Immature natural killer cell (primary cell): Measurements from ENCODE around the gene RILP. TPM values are rescaled to one million over a fixed set of nuclear protein-coding genes. Genes with fewer than 3 reads are reported as not detected.
"Not testable (repeated sequence)": the region's sequence is repeated elsewhere in the genome, so short reads cannot be mapped to it uniquely, and the experiment has no call there.

ENCODE experiments used
- DNase-seq, 3 donors: peaks; one replicate each; pipeline ENCODE4 v3.0.0; 2022; ENCODE audit warnings: mixed read lengths in 1 of 3
- H3K27ac Mint-ChIP-seq, 6 donors: one replicate each; pipeline ENCODE4 v1.8.0; 2020; ENCODE audit warnings: mixed read lengths in 6 of 6, mild to moderate bottlenecking in 5 of 6, inconsistent platforms in 4 of 6, moderate library complexity in 3 of 6
- H3K27me3 Mint-ChIP-seq, 3 donors: one replicate each; pipeline ENCODE4 v1.8.0; 2020 to 2021; ENCODE audit warnings: low read depth in 3 of 3, mild to moderate bottlenecking in 3 of 3, mixed read lengths in 3 of 3, moderate library complexity in 3 of 3, inconsistent platforms in 1 of 3
- H3K36me3 Mint-ChIP-seq, 3 donors: one replicate each; pipeline ENCODE4 v1.8.0; 2020; ENCODE audit warnings: mixed read lengths in 3 of 3, inconsistent platforms in 2 of 3, mild to moderate bottlenecking in 2 of 3
- H3K4me1 Mint-ChIP-seq, 2 donors: one replicate each; pipeline ENCODE4 v1.8.0; 2020; ENCODE audit warnings: inconsistent platforms in 2 of 2, mild to moderate bottlenecking in 2 of 2, mixed read lengths in 2 of 2, moderate library complexity in 1 of 2
- H3K4me3 Mint-ChIP-seq, 5 donors: one replicate each; pipeline ENCODE4 v1.8.0; 2020; ENCODE audit warnings: mild to moderate bottlenecking in 5 of 5, mixed read lengths in 5 of 5, inconsistent platforms in 3 of 5, moderate library complexity in 3 of 5
- H3K9me3 Mint-ChIP-seq, 6 donors: one replicate each; pipeline ENCODE4 v1.8.0; 2020; ENCODE audit warnings: mild to moderate bottlenecking in 6 of 6, mixed read lengths in 6 of 6, inconsistent platforms in 4 of 6, moderate library complexity in 3 of 6
- polyA plus RNA-seq, 3 donors: library from polyadenylated mRNA; unstranded; fragments of 300-500 nt; fragmentation: Illumina TruSeq; gene quantifications; one replicate each; pipeline ENCODE4 v1.2.3, GENCODE V29; 2021

RILP gene
- polyA plus RNA-seq, 3 donors from 2014 or later = 5.0 to 12.7 (median 9.2) TPM

DNA sequence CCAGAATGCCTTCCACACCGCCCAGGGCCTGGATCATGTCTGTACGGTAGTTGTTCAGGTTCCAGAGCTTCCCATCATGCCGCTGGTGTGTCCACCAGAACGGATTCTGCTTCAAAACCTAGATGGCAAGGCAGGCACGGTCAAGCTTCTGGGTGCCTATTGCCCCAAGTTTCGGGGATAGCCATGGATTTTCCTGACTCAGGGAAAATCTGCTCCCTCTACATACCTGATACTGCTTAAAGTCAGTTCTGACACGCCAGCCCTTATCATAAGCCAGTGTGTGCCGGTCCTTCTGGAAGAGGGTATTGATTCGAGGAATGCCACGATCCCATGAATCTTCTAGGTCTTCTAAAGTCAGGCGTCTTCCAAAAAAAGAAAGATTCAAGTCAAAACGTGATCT is 11.4 kb upstream of the RILP start:
- Mint-ChIP-seq H3K36me3 (peaks cover 34 to 53% (median 44%) of the 10 kb centered on the region in 3 donors), H3K27ac (no peak overlapping the region), H3K9me3 (no peaks in the 10 kb centered on the region), H3K4me3 (no peak overlapping the region), H3K27me3 (peaks cover 3 to 7% (median 5%) of the 10 kb centered on the region in 3 donors), H3K4me1 (no peaks in the 10 kb centered on the region)
- no peak for DNase-seq

DNA sequence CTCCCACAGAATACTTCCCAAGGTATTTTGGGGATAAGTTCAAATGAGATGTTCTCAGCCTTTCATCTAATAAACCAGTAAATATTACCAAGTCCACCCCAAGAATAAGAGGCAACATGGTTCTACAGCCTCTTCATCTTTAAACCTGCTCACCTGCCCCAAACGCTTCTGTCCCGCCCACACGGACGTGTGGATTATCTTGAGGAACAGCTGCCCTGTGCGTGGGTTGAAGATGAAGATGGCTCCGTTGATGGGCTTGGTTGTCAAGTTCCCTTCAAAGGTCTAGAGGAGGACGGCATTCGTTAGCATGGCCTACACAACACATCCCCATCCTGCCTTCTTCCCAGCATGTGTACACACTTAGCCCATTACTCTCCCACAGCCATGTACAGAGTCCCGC is 8.4 kb upstream of the RILP start:
- Mint-ChIP-seq H3K27me3 (peaks cover 5 to 9% (median 7%) of the 10 kb centered on the region in 3 donors), H3K4me3 (no peak overlapping the region), H3K27ac (no peak overlapping the region), H3K36me3 (peaks cover 44 to 73% (median 63%) of the 10 kb centered on the region in 3 donors), H3K9me3 (no peaks in the 10 kb centered on the region), H3K4me1 (no peaks in the 10 kb centered on the region)
- no peak for DNase-seq

DNA sequence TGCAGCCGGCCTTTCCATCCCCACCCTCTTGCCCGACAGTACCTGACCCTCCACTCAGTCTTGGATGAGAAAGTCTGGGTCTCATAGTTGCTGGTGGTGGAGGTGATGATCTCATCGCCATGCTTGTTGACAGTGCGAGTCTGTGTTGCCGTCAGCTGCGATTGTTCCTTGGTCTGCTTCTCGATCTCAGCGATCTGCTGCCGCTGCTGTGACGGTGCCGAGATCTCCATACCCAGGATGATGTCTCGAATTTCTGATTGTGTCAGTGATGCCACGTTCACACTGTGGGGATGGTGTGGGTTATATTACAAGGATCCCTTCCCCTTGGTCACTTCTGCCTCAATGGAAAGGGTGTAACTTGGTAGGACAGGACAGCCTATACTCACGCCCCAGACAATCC is 4.1 kb upstream of the RILP start:
- H3K36me3 Mint-ChIP-seq = peaks cover 28 to 53% (median 42%) of the 10 kb centered on the region in 3 donors
- H3K9me3 Mint-ChIP-seq = no peaks in the 10 kb centered on the region
- H3K4me3 Mint-ChIP-seq = no peak overlapping the region
- DNase-seq = no peak
- H3K4me1 Mint-ChIP-seq = peaks cover 0 to 2% of the 10 kb centered on the region in 2 donors
- H3K27me3 Mint-ChIP-seq = peaks cover 4 to 10% (median 5%) of the 10 kb centered on the region in 3 donors
- H3K27ac Mint-ChIP-seq = no peak overlapping the region

DNA sequence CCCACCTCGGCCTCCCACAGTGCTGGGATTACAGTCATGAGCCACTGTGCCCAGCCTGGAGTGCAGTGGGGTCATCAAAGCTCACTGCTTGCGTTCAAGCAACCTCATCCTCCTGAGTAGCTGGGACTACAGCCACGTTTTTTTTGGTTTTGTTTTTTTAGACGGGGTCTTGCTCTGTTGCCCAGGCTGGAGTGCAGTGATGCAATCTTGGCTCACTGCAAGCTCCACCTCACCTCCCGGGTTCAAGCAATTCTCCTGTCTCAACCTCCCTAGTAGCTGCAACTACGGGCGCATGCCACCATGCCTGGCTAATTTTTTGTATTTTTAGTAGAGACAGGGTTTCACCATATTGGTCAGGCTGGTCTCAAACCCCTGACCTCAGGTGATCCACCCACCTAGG is 3.1 kb upstream of the RILP start:
- H3K27me3 Mint-ChIP-seq, H3K4me3 Mint-ChIP-seq, H3K9me3 Mint-ChIP-seq, H3K27ac Mint-ChIP-seq, H3K4me1 Mint-ChIP-seq, DNase-seq: not testable (repeated sequence)
- H3K36me3 Mint-ChIP-seq = peaks cover 28 to 43% (median 32%) of the 10 kb centered on the region in 3 donors

DNA sequence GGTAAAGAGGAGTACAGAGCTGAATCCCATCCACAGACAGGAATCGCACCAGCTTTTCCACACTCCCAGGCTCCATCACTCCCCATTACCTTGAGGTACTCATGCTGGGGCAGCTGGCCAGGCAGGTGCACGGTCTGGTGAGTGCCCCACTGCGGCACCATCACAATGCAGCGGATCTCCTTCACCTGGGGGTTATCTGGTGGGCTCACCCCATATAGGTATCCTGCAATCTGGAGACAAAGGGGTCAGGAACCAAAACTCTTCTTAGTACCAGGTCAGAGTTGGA is 1.8 kb upstream of the RILP start:
- H3K9me3 Mint-ChIP-seq = no peaks in the 10 kb centered on the region
- H3K27me3 Mint-ChIP-seq = peaks cover 1 to 5% (median 3%) of the 10 kb centered on the region in 3 donors
- H3K4me3 Mint-ChIP-seq = peak overlapping the region in 1 of 5 donors; percentile 15
- peak overlapping the region in 2 of 6 donors; percentile 12 to 29 for H3K27ac Mint-ChIP-seq
- no peak for DNase-seq
- peaks cover 0 to 6% of the 10 kb centered on the region in 2 donors for H3K4me1 Mint-ChIP-seq
- H3K36me3 Mint-ChIP-seq = peaks cover 20 to 35% (median 24%) of the 10 kb centered on the region in 3 donors

DNA sequence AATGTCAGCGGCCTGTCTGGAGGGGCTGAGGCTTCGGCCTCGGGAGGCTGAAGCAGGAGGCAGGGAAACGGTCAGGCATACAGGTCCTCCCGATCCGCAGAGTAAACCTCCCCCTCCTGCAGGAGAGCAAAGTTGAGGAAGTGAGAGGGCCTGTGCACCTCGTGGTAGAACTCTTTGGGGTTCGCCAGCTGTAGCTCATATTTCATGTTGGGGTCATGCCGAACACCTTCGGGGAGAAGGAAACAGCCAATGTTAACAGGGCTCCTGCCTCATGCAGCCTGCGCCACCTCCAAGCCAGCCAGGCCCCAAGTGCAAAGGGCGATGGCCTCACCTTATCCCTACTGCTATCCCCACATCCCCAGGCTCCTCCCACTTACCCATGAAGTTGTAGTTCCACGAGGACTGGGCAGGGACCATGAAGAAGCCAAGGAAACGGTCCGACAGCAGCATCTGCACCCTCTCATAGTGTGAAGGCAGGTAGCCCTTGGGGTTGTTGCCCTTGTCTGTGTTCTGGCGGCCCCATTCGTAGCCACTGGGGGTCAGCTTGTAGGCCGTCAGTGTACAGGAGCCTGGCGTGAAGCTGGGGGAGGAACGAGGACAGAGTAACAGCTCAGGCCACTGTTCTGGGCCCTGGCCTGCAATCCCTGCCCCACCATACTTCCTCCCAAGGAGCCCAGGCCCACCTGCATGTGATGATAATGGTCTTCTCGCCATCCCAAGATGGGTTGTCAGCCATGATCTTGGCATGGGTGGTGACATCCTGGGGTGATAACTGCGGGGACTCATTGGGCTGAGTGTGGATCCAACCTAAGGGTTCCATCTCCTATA is 1.3 kb upstream of the RILP start:
- Mint-ChIP-seq H3K27me3 (peaks cover 1 to 8% (median 3%) of the 10 kb centered on the region in 3 donors), H3K36me3 (peaks cover 15 to 31% (median 21%) of the 10 kb centered on the region in 3 donors), H3K4me3 (peak overlapping the region in 1 of 5 donors; percentile 33), H3K9me3 (no peaks in the 10 kb centered on the region), H3K27ac (peak overlapping the region in 2 of 6 donors; percentile 12 to 29), H3K4me1 (peaks cover 0 to 6% of the 10 kb centered on the region in 2 donors)
- DNase-seq = no peak

DNA sequence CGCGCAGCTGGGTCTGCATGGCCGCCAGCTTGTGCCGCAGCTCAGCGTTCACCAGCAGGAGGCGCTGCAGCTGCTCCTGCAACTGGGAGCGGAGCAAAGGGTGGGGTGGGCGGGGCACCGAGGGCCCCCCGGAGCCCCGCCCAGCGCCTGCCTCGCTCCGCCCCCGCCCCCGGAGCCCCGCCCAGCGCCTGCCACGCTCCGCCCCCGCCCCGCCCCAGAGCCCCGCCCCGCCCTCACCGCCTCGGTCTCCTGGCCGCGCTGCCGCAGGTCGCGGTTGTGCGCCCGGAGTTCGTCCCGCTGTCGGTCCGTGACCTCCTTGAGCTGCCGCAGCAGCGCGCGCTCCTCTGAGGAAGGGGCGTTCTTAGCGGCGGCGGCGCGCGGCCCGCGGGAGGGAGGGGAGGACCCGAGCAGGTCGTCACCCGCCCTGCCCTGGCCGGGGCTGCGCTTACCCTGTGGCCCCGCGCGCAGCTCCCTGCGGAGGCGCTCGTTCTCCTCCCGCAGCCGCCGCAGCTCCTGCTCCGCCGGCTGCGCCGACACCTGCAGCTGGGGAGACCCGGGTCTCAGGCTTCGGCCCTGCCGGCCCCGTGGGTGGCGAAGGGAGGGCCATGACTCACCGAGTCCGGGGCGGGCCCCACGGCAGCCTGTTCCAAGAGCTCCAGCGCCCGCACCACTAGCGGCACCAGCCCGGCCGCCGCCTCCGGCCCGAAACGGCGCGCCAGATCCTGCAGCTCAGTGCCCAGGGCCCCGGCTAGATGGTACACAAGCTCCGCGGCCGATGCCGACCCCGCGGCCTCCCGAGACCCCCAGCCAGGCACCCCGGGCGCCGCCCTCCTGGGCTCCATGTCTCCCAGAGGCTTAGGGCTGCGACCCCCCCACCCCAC is 463 bp downstream of the RILP start:
- H3K4me3 Mint-ChIP-seq = peak overlapping the region; percentile 64 to 79 (median 73)
- no peak overlapping the region for H3K27ac Mint-ChIP-seq
- H3K27me3 Mint-ChIP-seq = peaks cover 1 to 7% (median 4%) of the 10 kb centered on the region in 3 donors
- H3K9me3 Mint-ChIP-seq = no peaks in the 10 kb centered on the region
- peak; percentile 92 to 95 (median 95) for DNase-seq
- H3K36me3 Mint-ChIP-seq = peaks cover 8 to 21% (median 12%) of the 10 kb centered on the region in 3 donors
- peaks cover 5 to 15% of the 10 kb centered on the region in 2 donors for H3K4me1 Mint-ChIP-seq

DNA sequence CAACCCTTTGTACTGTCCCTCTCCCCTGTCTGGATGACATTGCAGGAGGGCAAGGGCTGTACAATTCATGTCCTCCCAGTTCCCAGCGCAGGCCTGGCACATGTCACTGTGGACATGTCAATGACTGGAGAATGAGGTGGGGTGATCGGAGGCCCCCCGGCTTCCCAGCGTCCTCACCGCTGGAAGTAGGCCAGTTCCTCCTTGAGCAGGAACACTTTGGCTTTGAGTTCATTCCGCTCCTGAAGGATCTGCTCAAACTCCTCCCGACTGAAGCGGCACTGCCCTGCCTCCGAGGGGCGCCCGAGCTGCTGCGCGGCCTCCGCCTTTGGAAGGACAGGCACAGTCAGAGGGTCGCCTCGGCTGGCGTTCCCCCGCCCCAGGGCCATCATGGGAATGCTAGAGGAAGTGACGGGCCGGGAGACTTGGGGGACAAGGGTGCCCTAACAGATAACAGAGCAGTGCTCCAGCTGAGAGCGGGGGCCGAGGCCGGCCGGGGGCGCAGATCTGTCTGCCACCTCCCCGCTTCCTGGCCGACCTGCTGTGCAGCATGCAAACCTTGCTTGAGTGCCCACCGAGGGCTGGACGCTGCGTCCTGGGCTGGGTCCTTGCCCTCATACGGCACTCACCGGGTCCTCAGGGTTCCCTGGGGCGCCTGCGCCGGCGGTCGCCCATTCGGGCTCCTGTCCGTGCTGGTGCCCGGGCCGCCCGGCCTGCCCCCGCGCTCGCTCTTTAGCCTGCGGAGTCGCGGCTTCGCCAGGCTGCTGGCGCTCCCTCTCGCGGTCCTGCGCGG is 1.3 kb downstream of the RILP start:
- Mint-ChIP-seq H3K9me3 (no peaks in the 10 kb centered on the region), H3K27me3 (peaks cover 4 to 7% (median 7%) of the 10 kb centered on the region in 3 donors), H3K4me1 (peaks cover 10 to 18% of the 10 kb centered on the region in 2 donors), H3K27ac (no peak overlapping the region), H3K4me3 (peak overlapping the region; percentile 65 to 79 (median 73)), H3K36me3 (peaks cover 3 to 12% (median 5%) of the 10 kb centered on the region in 3 donors)
- no peak for DNase-seq

DNA sequence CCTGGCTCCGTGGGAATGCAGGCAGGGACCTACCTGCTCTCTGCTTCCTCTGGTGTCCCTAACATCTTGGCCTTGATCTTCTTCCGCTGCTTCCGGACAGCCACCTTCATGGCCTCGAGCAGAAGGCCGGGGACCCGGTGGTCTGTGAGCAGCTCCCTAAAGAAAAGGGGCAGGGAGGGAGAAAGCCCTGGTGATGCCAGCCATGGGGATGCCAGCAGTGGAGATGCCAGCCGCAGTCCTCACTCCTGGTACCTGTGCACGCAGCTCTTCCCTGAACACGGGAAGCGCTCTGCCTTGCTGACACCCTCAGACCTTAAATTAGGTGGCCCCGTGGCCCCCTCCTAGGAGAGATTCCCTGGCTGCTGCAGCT is 1.9 kb downstream of the RILP start:
- Mint-ChIP-seq H3K4me3 (peak overlapping the region in 4 of 5 donors; percentile 44 to 79 (median 74)), H3K36me3 (peaks cover 0 to 6% (median 0%) of the 10 kb centered on the region in 3 donors), H3K4me1 (peaks cover 10 to 18% of the 10 kb centered on the region in 2 donors), H3K27me3 (peaks cover 4 to 7% (median 6%) of the 10 kb centered on the region in 3 donors), H3K27ac (no peak overlapping the region), H3K9me3 (no peaks in the 10 kb centered on the region)
- DNase-seq = no peak

DNA sequence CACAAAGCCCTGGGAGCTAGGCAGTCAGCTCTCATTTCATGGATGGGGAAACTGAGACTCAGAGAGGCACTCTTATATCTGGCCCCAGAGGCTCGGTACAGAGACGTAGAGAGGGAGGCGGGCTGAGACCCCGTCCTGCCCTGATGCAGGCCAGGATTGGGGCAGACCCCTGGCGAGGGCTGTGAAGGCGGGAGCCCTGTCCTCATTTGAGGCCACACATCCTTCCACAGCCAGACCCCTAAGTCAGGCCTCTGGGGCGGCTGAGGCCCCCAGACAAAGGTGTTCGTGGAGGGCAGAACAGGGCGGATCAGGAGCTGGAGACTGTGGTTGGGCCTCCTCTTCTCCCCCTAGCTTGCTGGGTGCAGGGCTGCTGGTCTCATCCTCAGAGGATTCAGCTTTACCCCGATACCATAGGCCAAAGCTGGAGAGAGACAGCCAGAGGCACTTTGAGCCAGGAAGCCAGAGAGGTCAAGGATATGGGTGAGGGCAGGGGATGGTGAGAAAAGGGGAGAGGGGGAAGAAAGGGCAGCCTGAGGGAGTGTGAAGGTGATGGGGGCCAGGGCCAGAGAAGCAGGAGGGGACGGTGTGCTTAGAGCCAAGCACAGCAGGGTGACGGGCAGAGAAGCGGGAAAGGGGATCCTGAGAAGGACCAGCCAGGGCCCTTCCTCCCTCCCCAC is 3.3 kb downstream of the RILP start:
- Mint-ChIP-seq H3K9me3 (no peaks in the 10 kb centered on the region), H3K4me3 (peak overlapping the region in 4 of 5 donors; percentile 18 to 50 (median 24)), H3K36me3 (peaks cover 0 to under 1% (median 0%) of the 10 kb centered on the region in 3 donors), H3K27ac (peak overlapping the region in 1 of 6 donors; percentile 9), H3K4me1 (peaks cover 10 to 19% of the 10 kb centered on the region in 2 donors), H3K27me3 (peaks cover 4 to 9% (median 8%) of the 10 kb centered on the region in 3 donors)
- no peak for DNase-seq

DNA sequence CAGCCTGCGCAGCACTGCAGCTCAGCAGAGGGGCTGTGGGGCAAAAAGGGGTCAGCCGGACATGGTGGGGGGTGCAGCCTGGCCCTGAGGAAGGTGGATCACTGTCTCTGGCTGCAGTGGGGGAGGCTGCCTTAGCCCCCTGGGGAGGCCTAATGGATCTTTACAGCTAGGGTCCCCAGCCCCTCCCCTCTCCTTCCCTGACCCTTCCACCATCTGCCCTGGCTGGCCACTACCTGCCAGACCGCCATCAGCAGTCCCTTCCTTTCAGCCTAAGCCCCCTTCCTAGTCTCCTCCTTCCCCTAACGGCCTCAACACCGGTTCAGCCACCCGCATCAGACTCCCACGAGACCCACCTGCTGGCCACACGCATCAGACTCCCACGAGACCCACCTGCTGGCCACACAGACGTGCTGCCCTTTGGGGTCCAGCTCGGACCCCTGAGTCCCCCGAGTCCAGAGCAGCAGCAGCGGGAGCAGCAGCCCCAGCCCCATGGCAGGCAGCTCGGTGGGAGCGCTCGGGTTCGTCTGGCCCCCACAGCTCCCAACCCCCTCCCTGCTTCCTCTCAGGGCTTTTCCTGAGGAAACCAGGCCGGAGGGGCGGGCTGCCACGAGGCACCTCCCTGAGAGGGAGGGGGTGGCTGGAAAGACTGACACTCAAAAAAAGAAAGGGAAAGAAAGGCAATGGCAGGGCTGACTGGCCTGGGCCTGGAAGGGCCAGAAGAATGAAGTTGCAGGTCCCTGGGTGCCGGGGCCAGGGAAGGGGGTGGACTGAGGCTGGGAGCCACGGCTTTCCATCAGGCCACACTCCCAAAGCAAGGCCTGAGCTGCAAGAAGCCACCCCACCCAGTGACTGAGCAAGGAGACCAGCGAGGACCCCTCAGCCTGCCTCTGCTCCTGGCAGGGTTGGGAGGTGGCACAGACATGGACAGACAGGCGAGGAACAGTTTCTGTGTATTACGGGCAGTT is 4.2 kb downstream of the RILP start, which contains the start of gene SCARF1:
TSS of gene SCARF1 (minus strand) at position 526 of the 965 bp plus-strand sequence. CDS start at position 491, 35 bp downstream.
- H3K4me3 Mint-ChIP-seq = peak within 1 kb of the TSS; percentile 80 to 91 (median 82)
- H3K27me3 Mint-ChIP-seq = peaks cover 4 to 9% (median 9%) of the 10 kb centered on the region in 3 donors
- no peaks in the 10 kb centered on the region for H3K36me3 Mint-ChIP-seq
- DNase-seq = no peak
- H3K4me1 Mint-ChIP-seq = peaks cover 10 to 19% of the 10 kb centered on the region in 2 donors
- peak within 1 kb of the TSS in 2 of 6 donors; percentile 32 to 51 for H3K27ac Mint-ChIP-seq
- H3K9me3 Mint-ChIP-seq = no peaks in the 10 kb centered on the region
